OCI-LY1 (cell line): ENCODE data around the gene SORCS3.

ENCODE experiments used
- H2AFZ ChIP-seq: fragments of 200-600 bp; sonication (generic), shearing (Covaris generic); 2 replicates; pipeline ENCODE4 v1.6.0; 2014; ENCODE audit warnings: antibody characterized with exemption, mild to moderate bottlenecking, low read length
- H3F3A ChIP-seq: fragments of 200-600 bp; sonication (generic), shearing (Covaris generic); 2 replicates; pipeline ENCODE4 v1.6.0; 2014; ENCODE audit warnings: mild to moderate bottlenecking, antibody characterized with exemption, low read length, moderate library complexity; ENCODE audit not compliant: insufficient read depth
- H3K27ac ChIP-seq: fragments of 200-600 bp; sonication (generic); 2 replicates; pipeline ENCODE4 v1.5.1; 2014; ENCODE audit warnings: low read length, mixed run types, mild to moderate bottlenecking, low read depth; ENCODE audit not compliant: poor library complexity, severe bottlenecking
- H3K27me3 ChIP-seq: fragments of 200-600 bp; sonication (generic); 2 replicates; pipeline ENCODE4 v1.6.0; 2014; ENCODE audit warnings: antibody characterized with exemption, mild to moderate bottlenecking, low read length, moderate library complexity; ENCODE audit not compliant: insufficient read depth
- H3K36me3 ChIP-seq: fragments of 200-600 bp; sonication (generic); 2 replicates; pipeline ENCODE4 v1.6.1; 2014; ENCODE audit warnings: mild to moderate bottlenecking, antibody characterized with exemption, low read length, moderate library complexity, mixed read lengths; ENCODE audit not compliant: insufficient read depth
- H3K4me1 ChIP-seq: fragments of 200-600 bp; sonication (generic); 2 replicates; pipeline ENCODE4 v1.5.1; 2014; ENCODE audit warnings: mild to moderate bottlenecking, low read length, moderate library complexity; ENCODE audit not compliant: insufficient read depth, severe bottlenecking
- H3K4me2 ChIP-seq: fragments of 200-600 bp; sonication (generic), shearing (Covaris generic); 2 replicates; pipeline ENCODE4 v1.6.1; 2014; ENCODE audit warnings: low read length
- H3K4me3 ChIP-seq: fragments of 200-600 bp; sonication (generic); 2 replicates; pipeline ENCODE4 v1.5.1; 2014; ENCODE audit warnings: low read length, low read depth, mild to moderate bottlenecking, mixed read lengths; ENCODE audit not compliant: poor library complexity, severe bottlenecking
- H3K79me2 ChIP-seq: fragments of 200-600 bp; shearing (Covaris generic); 2 replicates; pipeline ENCODE4 v1.6.1; 2016; ENCODE audit warnings: mixed run types, low read length, mixed read lengths; ENCODE audit not compliant: insufficient read depth
- H3K9ac ChIP-seq: fragments of 200-600 bp; sonication (generic), shearing (Covaris generic); 2 replicates; pipeline ENCODE4 v1.6.1; 2014; ENCODE audit warnings: mild to moderate bottlenecking, low read length, mixed read lengths
- H3K9me2 ChIP-seq: fragments of 200-600 bp; sonication (generic), shearing (Covaris generic); 2 replicates; pipeline ENCODE4 v1.6.1; 2014; ENCODE audit warnings: low read depth, mild to moderate bottlenecking, low read length, mixed read lengths
- H3K9me3 ChIP-seq: fragments of 200-600 bp; shearing (Covaris generic); 2 replicates; pipeline ENCODE4 v1.6.1; 2014; ENCODE audit warnings: low read length, mixed read lengths
- H4K20me1 ChIP-seq: fragments of 200-600 bp; sonication (generic), shearing (Covaris generic); 2 replicates; pipeline ENCODE4 v1.6.0; 2016; ENCODE audit warnings: mild to moderate bottlenecking, low read length; ENCODE audit not compliant: insufficient read depth
- CTCF ChIP-seq: fragments of 200-600 bp; sonication (generic), shearing (Covaris generic); IDR thresholded peaks from 2 replicates; pipeline ENCODE4 v1.5.1; 2017; ENCODE audit warnings: mild to moderate bottlenecking, antibody characterized with exemption, low read length, moderate library complexity, mixed read lengths
- EZH2 ChIP-seq: fragments of 200-600 bp; sonication (generic), shearing (Covaris generic); IDR thresholded peaks from 2 replicates; pipeline ENCODE4 v1.8.0; 2017; ENCODE audit warnings: borderline replicate concordance, mixed run types, mild to moderate bottlenecking, antibody characterized with exemption, low read length, moderate library complexity, mixed read lengths

Gene SORCS3

GRCh38 chr10:105258674-105259065, 617.6 kb downstream of the SORCS3 start:
- no peaks in the 10 kb centered on the region for H3K9me2 ChIP-seq
- no peak overlapping the region for H3K4me3 ChIP-seq

GRCh38 chr10:105259201-105259600, 618.1 kb downstream of the SORCS3 start:
- TF ChIP-seq EZH2 (no peak), CTCF (no peak)

More at GRCh38 chr10:105258674-105259065, 617.6 kb downstream of the SORCS3 start:
- H3K27me3 ChIP-seq, result no peaks in the 10 kb centered on the region
- H3K4me2 ChIP-seq, result no peak overlapping the region
- TF ChIP-seq CTCF, result no peak
- TF ChIP-seq EZH2, result no peak
- H3K79me2 ChIP-seq, result no peaks in the 10 kb centered on the region
- no peaks in the 10 kb centered on the region for H3K36me3 ChIP-seq
- H3F3A ChIP-seq, result no peaks in the 10 kb centered on the region
- H3K9ac ChIP-seq, result no peak overlapping the region
- no peak overlapping the region for H3K27ac ChIP-seq
- H3K9me3 ChIP-seq, result no peaks in the 10 kb centered on the region
- no peaks in the 10 kb centered on the region for H4K20me1 ChIP-seq
- no peaks in the 10 kb centered on the region for H3K4me1 ChIP-seq
- H2AFZ ChIP-seq, result no peak overlapping the region

GRCh38 chr10:105262666-105263065, 621.6 kb downstream of the SORCS3 start:
- no peaks in the 10 kb centered on the region for H3K9me2 ChIP-seq
- no peaks in the 10 kb centered on the region for H4K20me1 ChIP-seq
- H3K27me3 ChIP-seq, result no peaks in the 10 kb centered on the region
- no peaks in the 10 kb centered on the region for H3K4me1 ChIP-seq
- TF ChIP-seq EZH2, result no peak
- no peak overlapping the region for H3K27ac ChIP-seq
- H3K4me2 ChIP-seq, result no peak overlapping the region
- no peak overlapping the region for H3K4me3 ChIP-seq
- H3K9ac ChIP-seq, result no peak overlapping the region
- no peak overlapping the region for H2AFZ ChIP-seq
- no peaks in the 10 kb centered on the region for H3K79me2 ChIP-seq
- H3K36me3 ChIP-seq, result no peaks in the 10 kb centered on the region
- no peaks in the 10 kb centered on the region for H3F3A ChIP-seq
- H3K9me3 ChIP-seq, result no peaks in the 10 kb centered on the region

More at GRCh38 chr10:105259201-105259600, 618.1 kb downstream of the SORCS3 start:
- Histone ChIP-seq H4K20me1 (no peaks in the 10 kb centered on the region), H3K4me3 (no peak overlapping the region), H3K9ac (no peak overlapping the region), H3K4me1 (no peaks in the 10 kb centered on the region), H3F3A (no peaks in the 10 kb centered on the region), H3K4me2 (no peak overlapping the region), H3K27ac (no peak overlapping the region), H3K9me3 (no peaks in the 10 kb centered on the region), H3K27me3 (no peaks in the 10 kb centered on the region), H3K36me3 (no peaks in the 10 kb centered on the region), H3K79me2 (no peaks in the 10 kb centered on the region), H3K9me2 (no peaks in the 10 kb centered on the region), H2AFZ (no peak overlapping the region)

GRCh38 chr10:105266966-105267539, 626.0 kb downstream of the SORCS3 start:
- Histone ChIP-seq H3F3A (no peaks in the 10 kb centered on the region), H3K4me2 (no peak overlapping the region), H3K9me2 (no peaks in the 10 kb centered on the region), H4K20me1 (no peaks in the 10 kb centered on the region), H3K4me1 (no peaks in the 10 kb centered on the region), H3K36me3 (no peaks in the 10 kb centered on the region), H3K4me3 (no peak overlapping the region), H3K9ac (no peak overlapping the region), H3K79me2 (no peaks in the 10 kb centered on the region), H3K9me3 (no peaks in the 10 kb centered on the region), H2AFZ (no peak overlapping the region), H3K27ac (no peak overlapping the region), H3K27me3 (no peaks in the 10 kb centered on the region)
- TF ChIP-seq EZH2 (no peak), CTCF (no peak)
